C4-2B (cell line): Measurements from ENCODE around the gene SMURF1.

Source experiments
- ZFX ChIP-seq: fragments of 450-650 bp; IDR thresholded peaks from 2 replicates; pipeline ENCODE4 v1.6.1; 2017
- TF ChIP-seq, protein P1 (sequence below): fragments of 450-650 bp; conservative IDR thresholded peaks from 2 replicates; pipeline ENCODE4 v1.5.1; 2017; ENCODE audit warnings: mild to moderate bottlenecking

DNA sequence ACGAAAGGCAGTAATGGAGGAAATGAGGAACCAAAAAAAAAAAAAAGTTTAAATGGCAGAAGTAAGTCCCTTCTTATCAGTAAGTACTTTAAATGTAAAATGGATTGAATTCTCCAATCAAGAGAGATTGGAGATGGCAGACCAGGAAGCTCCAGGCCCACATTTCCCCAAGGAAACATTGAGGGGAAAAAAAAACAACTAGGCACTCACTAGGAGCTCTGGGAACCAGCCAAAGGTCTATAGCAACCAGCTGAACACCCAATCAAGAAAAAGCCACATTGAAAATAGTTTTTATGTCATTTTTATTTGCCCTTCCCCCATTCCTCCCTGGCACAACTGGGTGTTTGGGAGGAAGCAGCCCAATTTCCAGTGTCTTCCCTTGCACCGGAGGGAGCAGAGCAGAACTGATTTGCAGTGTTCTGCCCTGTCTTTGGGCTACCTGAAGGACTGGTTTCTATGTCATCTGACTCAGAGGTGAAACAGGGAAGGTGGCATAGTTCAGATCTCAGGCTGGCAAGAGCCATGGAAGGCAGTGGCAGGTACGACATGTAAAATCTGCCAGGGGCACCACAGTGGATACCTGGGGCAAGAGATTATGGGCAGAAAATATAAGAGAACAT, 121.9 kb downstream of the SMURF1 start:
- TF ChIP-seq, protein P1, sequence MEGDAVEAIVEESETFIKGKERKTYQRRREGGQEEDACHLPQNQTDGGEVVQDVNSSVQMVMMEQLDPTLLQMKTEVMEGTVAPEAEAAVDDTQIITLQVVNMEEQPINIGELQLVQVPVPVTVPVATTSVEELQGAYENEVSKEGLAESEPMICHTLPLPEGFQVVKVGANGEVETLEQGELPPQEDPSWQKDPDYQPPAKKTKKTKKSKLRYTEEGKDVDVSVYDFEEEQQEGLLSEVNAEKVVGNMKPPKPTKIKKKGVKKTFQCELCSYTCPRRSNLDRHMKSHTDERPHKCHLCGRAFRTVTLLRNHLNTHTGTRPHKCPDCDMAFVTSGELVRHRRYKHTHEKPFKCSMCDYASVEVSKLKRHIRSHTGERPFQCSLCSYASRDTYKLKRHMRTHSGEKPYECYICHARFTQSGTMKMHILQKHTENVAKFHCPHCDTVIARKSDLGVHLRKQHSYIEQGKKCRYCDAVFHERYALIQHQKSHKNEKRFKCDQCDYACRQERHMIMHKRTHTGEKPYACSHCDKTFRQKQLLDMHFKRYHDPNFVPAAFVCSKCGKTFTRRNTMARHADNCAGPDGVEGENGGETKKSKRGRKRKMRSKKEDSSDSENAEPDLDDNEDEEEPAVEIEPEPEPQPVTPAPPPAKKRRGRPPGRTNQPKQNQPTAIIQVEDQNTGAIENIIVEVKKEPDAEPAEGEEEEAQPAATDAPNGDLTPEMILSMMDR: no peak
- no peak for TF ChIP-seq ZFX
